COLO829 (cell line): ENCODE results near the gene PGA5.

Experiments used
- DNase-seq: peaks from one replicate; pipeline ENCODE4 v3.0.0; 2012; ENCODE audit warnings: low spot score

Gene PGA5

GRCh38 chr11:61294717-61295595 is 54.0 kb downstream of the PGA5 start, which contains the start of gene VWCE:
Gene VWCE, minus strand, starts transcription at chr11:61295316. Its CDS starts 279 bp downstream, at chr11:61295037.
- no peak for DNase-seq

DNA sequence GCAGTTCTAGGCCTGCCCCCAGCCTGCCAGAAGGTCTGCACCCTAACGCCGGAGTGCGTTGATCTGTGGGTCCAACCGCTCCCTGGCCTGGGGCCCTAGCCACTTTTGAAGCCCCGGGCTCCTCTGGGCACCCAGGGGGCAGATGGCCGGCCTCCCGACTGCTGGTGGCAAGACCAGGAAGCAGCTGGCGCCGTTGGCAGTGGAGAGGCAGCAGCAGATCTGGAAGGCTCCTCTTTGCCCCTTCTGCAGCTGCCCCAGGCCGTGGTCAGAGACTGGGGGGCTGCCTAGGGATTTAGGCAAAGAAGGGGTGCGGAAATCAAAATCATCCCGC is 54.6 kb downstream of the PGA5 start:
- DNase-seq, result no peak

- DNase-seq, result no peak
These were observed 56.4 kb downstream of the PGA5 start for GRCh38 chr11:61297341-61297740.

DNA sequence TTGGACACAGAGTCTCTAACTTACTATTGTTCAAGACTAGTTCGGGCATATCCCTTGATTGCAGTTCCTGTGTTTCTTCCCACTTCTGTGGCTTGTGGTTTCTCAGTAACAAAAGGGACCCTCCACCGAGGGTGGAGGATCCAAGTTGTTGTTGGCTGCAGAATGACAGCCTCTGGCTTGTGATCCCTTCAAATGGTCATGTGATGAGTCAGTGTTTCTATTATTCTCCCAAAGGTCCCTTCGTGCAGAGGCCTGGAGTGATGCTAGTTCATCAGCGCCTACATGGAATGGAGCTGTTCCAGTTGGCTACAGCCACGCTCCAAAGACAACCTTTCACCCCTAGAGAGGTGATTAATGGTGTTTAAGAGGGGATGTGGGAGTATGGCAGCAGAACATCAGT is 56.8 kb downstream of the PGA5 start:
- DNase-seq, result peak; percentile 50

GRCh38 chr11:61298663-61299244 is 57.8 kb downstream of the PGA5 start:
- no peak for DNase-seq
